ENCODE measurements around the gene FBXW4.

Gene FBXW4

GRCh38 chr10:101696632-101697031 is 1.7 kb upstream of the FBXW4 start:
- no peak for DNase-seq (ENCODE audit: low read depth in 1 of 2, low spot score in 1 of 2)

GRCh38 chr10:101695404-101695890 is 477 bp upstream of the FBXW4 start:
- DNase-seq (ENCODE audit: low read depth in 1 of 2, low spot score in 1 of 2), result no peak

GRCh38 chr10:101693978-101694673 is 844 bp downstream of the FBXW4 start:
- DNase-seq (ENCODE audit: low read depth in 1 of 2, low spot score in 1 of 2), result peak; percentile 33 to 47

GRCh38 chr10:101693651-101693977 is 1.4 kb downstream of the FBXW4 start:
- no peak for DNase-seq (ENCODE audit: low read depth in 1 of 2, low spot score in 1 of 2)

- DNase-seq (ENCODE audit: low read depth in 1 of 2, low spot score in 1 of 2), result no peak
Observed at GRCh38 chr10:101691081-101691480, 3.9 kb downstream of the FBXW4 start.

GRCh38 chr10:101690461-101690860 is 4.5 kb downstream of the FBXW4 start:
- no peak for DNase-seq (ENCODE audit: low read depth in 1 of 2, low spot score in 1 of 2)

GRCh38 chr10:101687071-101687658 is 7.8 kb downstream of the FBXW4 start:
- no peak for DNase-seq (ENCODE audit: low read depth in 1 of 2, low spot score in 1 of 2)

GRCh38 chr10:101686133-101686925 is 8.6 kb downstream of the FBXW4 start:
- no peak for DNase-seq (ENCODE audit: low read depth in 1 of 2, low spot score in 1 of 2)

GRCh38 chr10:101684782-101685181 is 10.2 kb downstream of the FBXW4 start:
- DNase-seq (ENCODE audit: low read depth in 1 of 2, low spot score in 1 of 2), result no peak

GRCh38 chr10:101683276-101683675 is 11.7 kb downstream of the FBXW4 start:
- DNase-seq (ENCODE audit: low read depth in 1 of 2, low spot score in 1 of 2), result no peak

GRCh38 chr10:101682172-101682825 is 12.7 kb downstream of the FBXW4 start:
- DNase-seq (ENCODE audit: low read depth in 1 of 2, low spot score in 1 of 2), result no peak

- DNase-seq (ENCODE audit: low read depth in 1 of 2, low spot score in 1 of 2), result no peak
Observed at GRCh38 chr10:101676565-101676964, 18.4 kb downstream of the FBXW4 start.

- no peak for DNase-seq (ENCODE audit: low read depth in 1 of 2, low spot score in 1 of 2)
Observed at GRCh38 chr10:101675115-101675514, 19.9 kb downstream of the FBXW4 start.

- DNase-seq (ENCODE audit: low read depth in 1 of 2, low spot score in 1 of 2), result no peak
Observed at GRCh38 chr10:101672536-101672935, 22.4 kb downstream of the FBXW4 start.

GRCh38 chr10:101671453-101671852 is 23.5 kb downstream of the FBXW4 start:
- DNase-seq (ENCODE audit: low read depth in 1 of 2, low spot score in 1 of 2), result no peak

- DNase-seq (ENCODE audit: low read depth in 1 of 2, low spot score in 1 of 2), result no peak
Observed at GRCh38 chr10:101670635-101671034, 24.3 kb downstream of the FBXW4 start.

GRCh38 chr10:101669181-101669580 is 25.8 kb downstream of the FBXW4 start:
- no peak for DNase-seq (ENCODE audit: low read depth in 1 of 2, low spot score in 1 of 2)

GRCh38 chr10:101668566-101668965 is 26.4 kb downstream of the FBXW4 start:
- no peak for DNase-seq (ENCODE audit: low read depth in 1 of 2, low spot score in 1 of 2)

- DNase-seq (ENCODE audit: low read depth in 1 of 2, low spot score in 1 of 2), result no peak
Observed at GRCh38 chr10:101666083-101666482, 28.9 kb downstream of the FBXW4 start.

- DNase-seq (ENCODE audit: low read depth in 1 of 2, low spot score in 1 of 2), result no peak
Observed at GRCh38 chr10:101663097-101663496, 31.9 kb downstream of the FBXW4 start.

- DNase-seq (ENCODE audit: low read depth in 1 of 2, low spot score in 1 of 2), result no peak
Observed at GRCh38 chr10:101660256-101660655, 34.7 kb downstream of the FBXW4 start.

- DNase-seq (ENCODE audit: low read depth in 1 of 2, low spot score in 1 of 2), result no peak
Observed at GRCh38 chr10:101658975-101659374, 36.0 kb downstream of the FBXW4 start.

Data from activated T-helper 1 cell treated with anti-CD3 and anti-CD28 coated beads, Interleukin-2, amount 50 U/mL, for 16 hours (primary cell).